ENCODE data around the gene UAP1. TPM values are rescaled to one million over a fixed set of nuclear protein-coding genes. Genes with fewer than 3 reads are reported as not detected.
A peak's percentile ranks its signal among the peaks of the same experiment; 100 is the strongest.

The UAP1 gene
- 100 to 1,000 TPM in 1 of 6 experiments, 10 to 100 TPM in 5; 41.9 to 108 (median 51.1) TPM for total RNA-seq
- long read RNA-seq, partial matches to known transcripts: 1 of 6 reads
- long read RNA-seq, other reads (novel, unspliced or antisense): 1 of 6 reads

GRCh38 chr1:162561616-162562469 is at the start of gene UAP1:
UAP1 (plus strand) TSS chr1:162561722; CDS start chr1:162566069, 4,347 bp downstream.
- peak; percentile 11 to 47 (median 33) for ATAC-seq
- intact Hi-C loops (cut with DNase I): no loop called here
- peak in 1 of 3 donors; percentile 72 for DNase-seq
- peaks cover 0 to 40% (median 14%) of the 10 kb centered on the region in 4 donors for H3K4me1 ChIP-seq
- WGBS (ENCODE audit: insufficient coverage, low coverage, low lambda C conversion rate, missing lambda C conversion rate): 0% methylated on average over 19 of the region's 69 CpGs
- H3K27ac ChIP-seq: peak within 1 kb of the TSS; percentile 84 to 97 (median 94)
- no peaks in the 10 kb centered on the region for H3K9me3 ChIP-seq
- no peaks in the 10 kb centered on the region for H3K27me3 ChIP-seq
- H3K36me3 ChIP-seq: peaks cover 0 to 8% (median under 1%) of the 10 kb centered on the region in 4 donors
- TF ChIP-seq, protein P1, sequence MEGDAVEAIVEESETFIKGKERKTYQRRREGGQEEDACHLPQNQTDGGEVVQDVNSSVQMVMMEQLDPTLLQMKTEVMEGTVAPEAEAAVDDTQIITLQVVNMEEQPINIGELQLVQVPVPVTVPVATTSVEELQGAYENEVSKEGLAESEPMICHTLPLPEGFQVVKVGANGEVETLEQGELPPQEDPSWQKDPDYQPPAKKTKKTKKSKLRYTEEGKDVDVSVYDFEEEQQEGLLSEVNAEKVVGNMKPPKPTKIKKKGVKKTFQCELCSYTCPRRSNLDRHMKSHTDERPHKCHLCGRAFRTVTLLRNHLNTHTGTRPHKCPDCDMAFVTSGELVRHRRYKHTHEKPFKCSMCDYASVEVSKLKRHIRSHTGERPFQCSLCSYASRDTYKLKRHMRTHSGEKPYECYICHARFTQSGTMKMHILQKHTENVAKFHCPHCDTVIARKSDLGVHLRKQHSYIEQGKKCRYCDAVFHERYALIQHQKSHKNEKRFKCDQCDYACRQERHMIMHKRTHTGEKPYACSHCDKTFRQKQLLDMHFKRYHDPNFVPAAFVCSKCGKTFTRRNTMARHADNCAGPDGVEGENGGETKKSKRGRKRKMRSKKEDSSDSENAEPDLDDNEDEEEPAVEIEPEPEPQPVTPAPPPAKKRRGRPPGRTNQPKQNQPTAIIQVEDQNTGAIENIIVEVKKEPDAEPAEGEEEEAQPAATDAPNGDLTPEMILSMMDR (IDR thresholded peaks at IDR 0.05): no peak
- TF ChIP-seq POLR2A (IDR thresholded peaks at IDR 0.05): peak; percentile 95
- peak within 1 kb of the TSS; percentile 85 to 89 (median 88) for H3K4me3 ChIP-seq

- Histone ChIP-seq H3K4me3 (no peak overlapping the region), H3K27ac (no peak overlapping the region), H3K36me3 (peaks cover 0 to 36% (median 8%) of the 10 kb centered on the region in 4 donors), H3K4me1 (no peaks in the 10 kb centered on the region), H3K9me3 (no peaks in the 10 kb centered on the region), H3K27me3 (no peaks in the 10 kb centered on the region)
- no peak for TF ChIP-seq POLR2A (IDR thresholded peaks at IDR 0.05)
- TF ChIP-seq, protein P1 (IDR thresholded peaks at IDR 0.05): no peak
- intact Hi-C loops (cut with DNase I): no loop called here
- DNase-seq: no peak
- ATAC-seq: no peak
These were observed 34.2 kb upstream of the UAP1 start for GRCh38 chr1:162527314-162527713.

DNA sequence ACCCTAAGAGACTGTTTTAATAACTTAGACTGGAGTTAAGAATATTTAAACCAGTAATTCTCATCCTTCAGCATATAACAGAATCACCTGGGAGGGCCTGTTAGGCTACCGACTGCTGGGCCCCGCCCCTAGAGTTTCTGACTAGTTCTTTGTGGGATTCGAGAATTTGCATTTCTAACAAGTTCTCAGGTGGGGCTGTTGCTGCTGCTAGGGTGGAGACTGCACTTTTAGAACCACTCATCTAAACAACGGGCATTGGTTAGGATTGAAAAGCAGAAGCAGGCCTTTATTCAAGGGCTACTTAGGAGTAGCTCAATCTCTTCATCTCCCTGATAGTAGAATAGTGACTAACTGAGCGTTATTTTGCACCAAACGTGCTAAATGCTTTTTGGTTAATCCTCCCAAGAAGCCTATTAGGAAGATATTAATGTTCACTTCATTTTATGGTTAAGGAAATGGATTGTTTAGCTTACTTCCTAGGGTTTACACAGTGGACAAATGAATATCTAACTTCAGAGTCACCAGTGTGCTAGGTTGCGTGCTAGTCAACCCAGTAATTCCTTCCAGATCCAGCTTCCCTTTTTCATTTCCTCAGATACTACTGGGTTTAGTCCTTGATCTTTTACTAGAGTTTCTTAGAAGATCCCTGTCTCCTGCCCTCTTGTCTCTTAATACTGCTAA is 31.1 kb upstream of the UAP1 start:
- 84% methylated on average over 7 of the region's 7 CpGs for WGBS (ENCODE audit: insufficient coverage, low coverage, low lambda C conversion rate, missing lambda C conversion rate)
- DNase-seq (no peak), ATAC-seq (no peak)
- no peaks in the 10 kb centered on the region for H3K9me3 ChIP-seq
- H3K4me1 ChIP-seq: no peaks in the 10 kb centered on the region
- intact Hi-C loops (cut with DNase I): no loop called here
- H3K27me3 ChIP-seq: no peaks in the 10 kb centered on the region
- H3K36me3 ChIP-seq: peaks cover 0 to 8% (median 0%) of the 10 kb centered on the region in 4 donors
- TF ChIP-seq POLR2A (IDR thresholded peaks at IDR 0.05): no peak
- TF ChIP-seq, protein P1 (IDR thresholded peaks at IDR 0.05): no peak
- H3K27ac ChIP-seq: no peak overlapping the region
- no peak overlapping the region for H3K4me3 ChIP-seq

GRCh38 chr1:162530988-162531319 is 30.6 kb upstream of the UAP1 start:
- H3K9me3 ChIP-seq: no peaks in the 10 kb centered on the region
- ATAC-seq: no peak

GRCh38 chr1:162535501-162535900 is 26.0 kb upstream of the UAP1 start:
- TF ChIP-seq, protein P1 (IDR thresholded peaks at IDR 0.05): no peak
- no peak for TF ChIP-seq POLR2A (IDR thresholded peaks at IDR 0.05)
- intact Hi-C loops (cut with DNase I): no loop called here
- Histone ChIP-seq H3K27me3 (no peaks in the 10 kb centered on the region), H3K36me3 (no peaks in the 10 kb centered on the region), H3K27ac (no peak overlapping the region), H3K4me3 (no peak overlapping the region), H3K4me1 (no peaks in the 10 kb centered on the region), H3K9me3 (no peaks in the 10 kb centered on the region)
- 57% methylated on average over 1 of the region's 1 CpG for WGBS (ENCODE audit: insufficient coverage, low coverage, low lambda C conversion rate, missing lambda C conversion rate)
- ATAC-seq (no peak), DNase-seq (no peak)

More at GRCh38 chr1:162530988-162531319, 30.6 kb upstream of the UAP1 start:
- Histone ChIP-seq H3K4me3 (no peak overlapping the region), H3K27ac (no peak overlapping the region), H3K27me3 (no peaks in the 10 kb centered on the region), H3K4me1 (no peaks in the 10 kb centered on the region), H3K36me3 (peaks cover 0 to 3% (median 0%) of the 10 kb centered on the region in 4 donors)
- no peak for TF ChIP-seq POLR2A (IDR thresholded peaks at IDR 0.05)
- 100% methylated on average over 1 of the region's 1 CpG for WGBS (ENCODE audit: insufficient coverage, low coverage, low lambda C conversion rate, missing lambda C conversion rate)
- no peak for DNase-seq
- intact Hi-C loops (cut with DNase I): no loop called here

Measured in right lobe of liver (tissue), 6 donors.